Non-pigmented ciliary epithelial cell (primary cell): ENCODE data around the gene DNAJB9.

ENCODE experiments used
- DNase-seq: peaks from one replicate; pipeline ENCODE4 v3.0.0-alpha.2; 2010; ENCODE audit warnings: low read depth

The DNAJB9 gene

DNA sequence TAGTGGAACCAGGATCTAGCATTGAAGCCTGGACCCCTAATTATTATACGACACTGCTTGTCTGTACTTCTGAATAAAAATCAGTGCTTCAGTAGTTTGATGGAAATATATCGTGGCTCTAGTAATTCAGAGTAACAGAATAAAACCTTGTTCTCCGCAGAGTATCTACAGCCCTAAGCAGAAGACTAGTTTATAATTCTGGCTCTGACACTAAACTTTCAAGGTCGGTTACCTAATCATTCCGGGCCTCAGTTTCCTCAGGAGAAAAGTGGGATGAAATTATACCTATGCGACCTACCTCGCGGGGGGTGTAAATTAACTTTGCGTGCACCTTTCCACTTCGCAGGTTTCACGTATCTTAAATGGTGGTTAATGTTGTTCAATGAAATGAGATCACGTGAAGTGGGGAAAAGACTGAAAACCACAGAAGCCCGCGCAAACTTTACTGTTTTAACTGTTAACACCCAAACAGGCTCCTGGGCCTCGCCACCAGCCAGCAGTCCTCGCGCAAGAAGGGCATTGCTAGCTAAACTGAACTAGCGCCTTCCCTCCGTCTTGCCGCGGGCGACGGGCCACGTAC, 783 bp upstream of the DNAJB9 start:
- no peak for DNase-seq

- DNase-seq: no peak
Measured at GRCh38 chr7:108570146-108570755, 577 bp downstream of the DNAJB9 start.

DNA sequence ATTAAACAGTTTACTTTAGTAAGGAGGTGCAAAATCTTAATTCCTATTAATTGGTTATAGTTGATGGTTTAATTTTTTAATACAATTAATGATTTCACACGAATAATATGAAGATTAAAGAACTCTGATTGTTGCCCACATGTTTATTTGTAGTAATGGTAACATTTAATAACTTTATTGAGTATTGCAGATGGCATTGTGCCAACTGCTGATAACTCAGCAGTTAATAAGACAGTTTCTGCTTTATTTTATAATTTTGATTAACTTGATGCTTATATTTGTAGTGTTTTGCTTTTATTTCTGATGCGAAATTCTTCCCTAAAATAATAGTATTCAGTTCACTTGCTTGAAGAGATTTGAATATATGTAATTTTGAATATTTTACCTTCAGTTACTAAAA, 2.8 kb downstream of the DNAJB9 start:
- DNase-seq: no peak

DNA sequence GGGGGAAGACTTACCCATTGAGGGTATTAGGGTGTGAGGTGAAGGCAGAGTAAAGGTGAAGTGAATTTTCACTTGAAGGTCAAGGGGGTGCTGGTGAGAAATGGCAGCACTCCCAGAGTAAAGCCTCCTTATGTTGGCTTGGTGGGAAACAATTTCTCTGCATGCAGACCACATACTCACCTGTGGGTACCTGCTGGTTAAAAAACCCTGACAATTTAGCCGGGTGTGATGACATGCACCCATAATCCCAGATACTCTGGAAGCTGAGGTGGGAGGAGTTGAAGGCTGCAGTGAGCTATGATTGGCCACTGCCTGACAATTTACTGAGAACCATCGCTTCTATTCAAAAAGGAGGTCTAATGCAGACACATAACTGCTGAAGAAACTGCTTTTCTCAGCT, 5.5 kb downstream of the DNAJB9 start:
- no peak for DNase-seq

DNA sequence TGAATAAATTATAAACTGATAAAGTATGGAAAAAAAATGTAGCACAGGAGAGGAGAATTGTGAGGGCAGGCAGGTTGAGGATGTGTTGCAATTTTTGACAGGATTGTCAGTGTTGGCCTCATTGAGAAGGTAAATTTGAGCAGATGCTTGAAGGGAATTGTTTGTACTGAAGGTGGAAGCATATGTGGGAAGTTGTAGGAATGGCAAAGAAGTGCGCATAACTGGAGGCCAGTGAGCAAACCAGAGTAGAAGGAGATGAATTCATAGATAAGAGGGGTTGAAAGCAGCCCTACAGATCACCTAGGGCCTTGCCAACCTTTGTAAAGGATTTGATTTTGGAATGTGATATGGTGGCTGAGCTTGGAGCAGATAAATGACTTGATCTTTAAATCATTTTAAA, 6.4 kb downstream of the DNAJB9 start:
- no peak for DNase-seq

GRCh38 chr7:108578937-108579336, 9.3 kb downstream of the DNAJB9 start:
- no peak for DNase-seq

DNA sequence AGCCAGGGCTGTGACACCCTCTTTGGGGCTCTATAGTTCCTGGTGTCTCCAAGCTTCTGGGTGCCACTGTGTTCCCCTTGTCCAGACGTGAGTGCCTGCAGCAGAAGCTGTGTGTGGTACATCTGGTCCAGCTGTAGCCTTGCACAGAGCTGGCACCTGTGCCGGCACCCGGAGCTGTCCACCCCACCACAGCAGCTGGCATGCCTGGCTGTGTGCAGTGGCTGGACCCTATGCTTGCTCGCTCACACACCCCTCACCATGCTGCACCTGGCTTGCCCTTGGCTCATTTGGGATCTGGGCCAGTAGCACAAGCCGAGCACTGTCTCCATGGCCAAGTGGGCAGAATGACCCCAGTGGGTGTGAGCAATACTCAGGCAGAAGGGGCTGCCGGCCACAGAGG, 10.6 kb downstream of the DNAJB9 start:
- no peak for DNase-seq

DNA sequence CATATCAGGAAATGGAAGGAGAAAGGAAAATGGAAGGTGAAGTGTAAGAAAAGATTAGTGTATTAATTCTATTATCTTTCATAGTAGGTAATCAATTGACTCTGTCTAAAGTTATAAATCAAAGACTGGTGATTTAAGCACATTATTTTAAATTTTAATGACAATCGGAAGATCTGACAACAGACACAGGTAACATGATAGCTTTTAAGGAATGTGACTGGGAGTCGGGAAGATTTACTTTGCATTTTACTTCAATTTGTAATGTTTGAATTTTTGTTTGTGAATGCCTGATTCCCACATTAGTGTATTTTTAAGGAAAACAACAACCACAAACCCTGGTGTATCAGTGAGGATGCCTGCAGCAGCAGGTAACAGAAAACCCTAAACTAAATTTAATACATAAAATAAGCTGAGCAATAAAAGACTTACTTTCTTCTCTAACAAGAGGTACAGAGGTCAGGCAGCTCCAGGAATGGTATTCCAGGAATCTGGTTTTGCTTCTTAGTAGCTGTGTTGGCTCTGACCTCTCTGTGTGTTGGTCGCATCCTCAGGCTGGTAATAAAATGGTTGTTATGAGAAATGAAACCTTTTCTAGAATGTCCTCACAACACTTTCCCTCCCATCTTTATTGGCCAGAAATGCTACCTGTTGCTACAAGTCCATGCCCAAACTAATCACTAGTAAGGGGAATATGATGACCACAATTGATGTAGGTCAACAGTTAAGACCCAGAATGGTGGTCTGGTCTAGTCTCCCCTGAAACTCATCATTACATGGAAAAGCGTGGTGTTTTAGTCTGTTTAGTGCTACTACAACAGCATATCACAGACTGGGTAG, 12.2 kb downstream of the DNAJB9 start:
- DNase-seq: no peak

GRCh38 chr7:108584211-108584610, 14.5 kb downstream of the DNAJB9 start:
- no peak for DNase-seq

DNA sequence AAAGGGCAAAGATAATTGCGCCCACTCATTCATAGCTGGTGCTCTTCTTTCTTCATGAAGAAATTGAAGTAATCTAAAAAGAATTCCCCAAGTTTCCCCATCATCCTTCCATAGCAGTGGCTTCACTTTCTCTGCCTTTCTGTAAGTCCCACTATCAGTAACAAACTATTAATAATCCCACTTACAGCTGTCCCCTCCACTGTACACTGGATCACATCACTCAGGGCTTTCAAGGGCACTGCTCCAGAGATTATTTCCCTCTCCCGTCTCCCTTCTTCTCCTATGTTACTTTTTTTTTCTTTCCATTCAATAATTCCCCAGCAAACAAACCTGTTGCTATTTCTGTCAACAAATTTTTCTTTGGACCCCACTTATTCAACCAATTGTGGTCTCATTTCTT, 16.2 kb downstream of the DNAJB9 start:
- DNase-seq: no peak

GRCh38 chr7:108586274-108586710, 16.6 kb downstream of the DNAJB9 start:
- DNase-seq: no peak

DNA sequence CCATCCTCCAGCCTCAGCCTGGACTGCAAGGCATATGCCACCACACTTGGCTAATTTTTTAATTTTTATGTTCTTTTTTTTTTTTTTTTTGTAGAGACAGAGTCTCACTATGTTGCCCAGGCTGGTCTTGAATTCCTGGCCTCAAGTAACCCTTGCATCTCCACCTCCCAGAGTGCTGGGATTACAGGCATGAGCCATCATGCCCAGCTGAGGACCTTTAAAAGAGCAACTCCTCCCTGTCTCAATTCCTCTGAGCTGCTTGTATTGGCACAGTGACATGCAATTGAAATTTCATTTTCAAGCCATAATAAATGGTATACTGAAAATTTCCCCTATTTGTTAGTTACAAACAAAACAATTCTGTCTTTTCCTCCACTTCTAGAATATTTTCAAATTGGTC, 19.5 kb downstream of the DNAJB9 start:
- DNase-seq: no peak

DNA sequence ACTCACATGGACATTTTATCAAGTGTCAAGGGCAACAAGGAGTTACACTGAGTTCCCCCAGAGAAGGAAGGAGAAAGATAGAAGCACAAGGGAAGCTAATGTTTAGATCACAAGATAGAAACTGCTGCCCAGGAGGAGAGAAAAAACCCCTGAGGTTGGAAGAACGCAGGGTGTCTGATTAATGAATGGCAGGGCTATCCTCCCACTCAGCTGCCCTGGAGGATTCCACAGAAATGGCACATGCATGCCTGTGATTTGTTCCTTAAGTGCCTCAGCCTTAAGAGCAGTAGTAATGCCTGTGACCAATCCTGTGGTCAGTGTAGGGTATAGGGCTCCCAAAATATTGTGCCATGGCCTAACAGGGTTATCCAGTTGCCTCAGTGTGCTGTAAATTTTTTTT, 20.2 kb downstream of the DNAJB9 start:
- DNase-seq: no peak

DNA sequence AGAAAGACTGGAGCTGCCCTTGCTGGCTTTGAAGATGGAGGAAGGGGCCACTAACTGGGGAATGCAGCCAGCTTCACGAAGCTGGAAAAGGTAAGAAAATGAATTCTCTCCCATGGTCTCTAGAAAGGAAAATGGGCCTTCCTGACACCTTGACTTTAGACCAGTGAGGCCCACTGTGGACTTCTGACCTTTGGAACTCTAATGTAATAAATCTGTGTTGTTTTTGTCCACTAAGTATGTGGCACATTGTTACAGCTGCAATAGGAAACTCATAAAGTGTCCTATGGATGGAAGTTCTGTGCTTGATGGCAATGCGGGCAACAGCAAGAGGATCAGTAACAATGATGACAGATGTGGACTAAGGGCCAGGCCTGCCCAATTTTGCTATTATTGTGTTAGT, 20.9 kb downstream of the DNAJB9 start:
- DNase-seq: no peak

GRCh38 chr7:108592646-108593201, 23.1 kb downstream of the DNAJB9 start:
- DNase-seq: no peak

DNA sequence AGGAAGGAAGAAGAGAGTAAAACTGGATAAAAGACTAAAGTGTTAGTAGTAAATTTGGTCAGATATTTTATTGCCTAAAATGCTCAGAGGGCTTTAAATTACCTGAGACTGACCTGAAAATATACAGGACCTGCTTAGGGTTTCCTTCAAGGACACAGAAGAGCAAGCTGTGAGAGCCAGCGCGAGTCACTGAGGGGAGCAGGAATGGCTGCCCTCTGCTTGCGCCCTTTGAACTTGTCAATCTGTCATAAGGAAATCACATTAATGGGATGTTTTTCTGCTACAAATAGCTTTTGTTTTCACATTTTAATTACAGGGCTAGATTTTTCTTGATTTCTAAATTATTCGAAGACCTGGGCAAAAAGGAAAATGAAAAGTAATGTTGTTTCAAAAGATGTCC, 26.9 kb downstream of the DNAJB9 start:
- no peak for DNase-seq

- no peak for DNase-seq
Measured at GRCh38 chr7:108598153-108598552, 28.5 kb downstream of the DNAJB9 start.

DNA sequence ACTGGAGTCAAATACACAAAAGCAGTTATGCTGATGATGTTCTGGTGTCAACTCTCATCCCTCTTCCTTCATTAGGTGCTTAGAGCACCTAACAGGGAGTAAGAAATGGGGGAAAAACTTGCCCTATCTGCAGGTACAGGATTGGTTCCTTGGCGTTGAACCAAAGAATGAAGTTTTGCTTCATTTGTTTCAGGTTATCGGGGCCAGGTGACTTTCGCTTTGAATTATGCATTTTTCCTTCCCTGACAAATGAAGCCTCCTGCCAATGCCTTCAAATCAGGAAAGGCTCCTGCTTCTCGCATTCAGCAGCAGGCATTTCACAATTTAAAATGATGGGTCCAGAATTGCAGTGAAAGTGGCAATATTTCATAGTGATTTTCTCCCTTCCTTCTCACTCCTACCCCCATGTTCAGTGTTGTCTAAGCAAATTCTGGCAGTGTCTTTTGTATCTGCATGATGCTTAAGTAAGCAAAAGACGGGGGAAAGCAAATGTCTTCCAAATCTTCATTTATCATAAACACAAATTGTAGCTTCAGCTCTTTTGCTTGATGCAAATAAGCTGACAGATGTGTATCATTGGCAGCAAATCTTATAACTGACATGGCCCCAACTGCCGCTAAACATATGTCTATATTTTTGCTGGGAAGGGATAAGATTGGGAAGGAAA, 29.4 kb downstream of the DNAJB9 start:
- no peak for DNase-seq

- no peak for DNase-seq
Measured at GRCh38 chr7:108600399-108600798, 30.7 kb downstream of the DNAJB9 start.

GRCh38 chr7:108603656-108604306, 34.1 kb downstream of the DNAJB9 start:
- no peak for DNase-seq

DNA sequence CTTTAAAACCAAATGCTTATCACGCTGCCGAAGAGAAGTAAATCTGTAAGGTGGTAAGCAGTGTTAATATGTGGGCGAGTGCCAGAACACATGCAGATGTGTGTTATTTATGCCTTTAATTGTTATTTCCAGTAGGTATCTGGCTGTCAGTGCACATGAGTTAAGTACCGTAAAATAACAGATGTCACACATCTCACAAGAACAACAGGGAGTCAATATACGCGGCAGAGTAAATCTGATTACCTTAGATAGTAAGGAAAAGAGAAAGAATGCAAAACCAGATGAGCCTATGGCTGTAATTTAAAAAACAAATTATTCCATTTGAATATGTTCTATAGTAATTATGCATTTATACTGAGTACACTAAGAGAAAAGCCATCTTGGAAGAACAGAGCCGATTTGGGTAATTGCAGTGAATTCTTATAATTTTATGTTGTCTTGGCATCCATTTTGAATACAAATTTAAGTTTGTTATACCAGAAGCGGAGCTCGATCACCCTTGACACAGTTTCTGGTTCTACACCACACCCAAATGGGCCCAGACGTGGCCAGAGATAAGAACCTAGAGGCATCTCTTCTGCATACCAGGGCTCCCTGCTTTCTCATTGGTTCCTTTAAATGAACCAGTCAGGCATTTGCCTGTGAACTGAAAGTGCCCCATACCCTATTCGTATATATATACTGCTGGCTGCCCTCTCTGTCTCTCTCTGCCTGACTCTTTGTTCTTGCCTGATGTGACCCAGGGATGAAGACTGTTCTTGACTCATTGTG, 34.8 kb downstream of the DNAJB9 start:
- no peak for DNase-seq
